Colonic mucosa (tissue), 4 donors: ENCODE measurements around the gene TMPRSS5. TPM values are rescaled to one million over a fixed set of nuclear protein-coding genes. Genes with fewer than 3 reads are reported as not detected.

Experiments used
- DNase-seq: peaks from one replicate; pipeline ENCODE4 v3.0.0-alpha.2; 2020
- H3K27ac ChIP-seq: fragments of 200-600 bp; one replicate; pipeline ENCODE4 v1.8.0; 2021
- H3K27me3 ChIP-seq: fragments of 200-600 bp; one replicate; pipeline ENCODE4 v1.8.0; 2021
- H3K36me3 ChIP-seq: fragments of 200-600 bp; one replicate; pipeline ENCODE4 v1.8.0; 2021
- H3K4me1 ChIP-seq: fragments of 200-600 bp; one replicate; pipeline ENCODE4 v1.8.0; 2021; ENCODE audit warnings: mild to moderate bottlenecking
- H3K4me3 ChIP-seq: fragments of 200-600 bp; one replicate; pipeline ENCODE4 v1.8.0; 2021
- H3K9ac ChIP-seq, 2 donors: one replicate each; pipeline ENCODE4 v1.7.0; 2013; ENCODE audit warnings: control low read depth in 2 of 2, low read depth in 2 of 2, low read length in 2 of 2
- H3K9me3 ChIP-seq: fragments of 200-600 bp; one replicate; pipeline ENCODE4 v1.8.0; 2021
- intact Hi-C: fragments of 100-400 bp; cut with DNase I; formaldehyde crosslinking; loops from one replicate; pipeline ENCODE4 v1.14.1; 2022
- total RNA-seq, 2 donors: library from RNA; stranded (reverse); fragmentation: NEBNext Ultra II Directional in 1 of 2; extraction: Animal tissue kit (Norgen Biotek cat#: 25700) in 1 of 2; gene quantifications; one replicate each; pipeline ENCODE4 v1.2.1, GENCODE V29; 2021
- TF ChIP-seq, protein P1 (sequence below): fragments of 200-600 bp; IDR thresholded peaks from one replicate; pipeline ENCODE4 v1.8.0; 2022; ENCODE audit warnings: antibody characterized with exemption, mild to moderate bottlenecking
- donor health status: healthy.
- donor health status: DM: no; HTN: no; CAD: no.
- donor health status: DM: no; HTN: no; CAD: no.

Gene TMPRSS5
- total RNA-seq, 2 donors from 2014 or later: 0.11 to 0.59 TPM

DNA sequence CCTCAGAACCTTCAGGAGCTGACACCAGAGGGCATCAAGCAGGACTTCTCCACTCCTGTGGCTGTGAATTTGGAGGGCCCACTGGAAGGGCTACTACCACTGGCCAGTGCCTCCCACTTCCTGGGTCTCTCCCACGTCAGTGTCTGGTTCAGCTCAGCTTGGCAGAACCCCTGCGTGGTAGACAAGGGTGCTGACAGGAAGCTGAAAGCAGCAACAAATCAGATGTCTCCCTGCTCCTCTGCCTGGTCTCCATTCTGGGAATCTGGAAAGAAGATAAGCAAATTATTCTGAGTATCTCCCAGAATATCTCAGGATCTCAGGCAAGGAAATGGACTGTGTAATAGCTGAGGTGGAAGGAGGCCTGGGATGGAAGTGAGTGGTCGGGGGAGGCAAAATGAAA, 61.5 kb downstream of the TMPRSS5 start:
- Histone ChIP-seq H3K4me1 (no peaks in the 10 kb centered on the region), H3K27me3 (no peaks in the 10 kb centered on the region), H3K9ac (no peak overlapping the region), H3K27ac (no peak overlapping the region), H3K36me3 (no peaks in the 10 kb centered on the region), H3K9me3 (no peaks in the 10 kb centered on the region), H3K4me3 (no peak overlapping the region)
- intact Hi-C loops: no loop called here
- no peak for DNase-seq
- TF ChIP-seq, protein P1, sequence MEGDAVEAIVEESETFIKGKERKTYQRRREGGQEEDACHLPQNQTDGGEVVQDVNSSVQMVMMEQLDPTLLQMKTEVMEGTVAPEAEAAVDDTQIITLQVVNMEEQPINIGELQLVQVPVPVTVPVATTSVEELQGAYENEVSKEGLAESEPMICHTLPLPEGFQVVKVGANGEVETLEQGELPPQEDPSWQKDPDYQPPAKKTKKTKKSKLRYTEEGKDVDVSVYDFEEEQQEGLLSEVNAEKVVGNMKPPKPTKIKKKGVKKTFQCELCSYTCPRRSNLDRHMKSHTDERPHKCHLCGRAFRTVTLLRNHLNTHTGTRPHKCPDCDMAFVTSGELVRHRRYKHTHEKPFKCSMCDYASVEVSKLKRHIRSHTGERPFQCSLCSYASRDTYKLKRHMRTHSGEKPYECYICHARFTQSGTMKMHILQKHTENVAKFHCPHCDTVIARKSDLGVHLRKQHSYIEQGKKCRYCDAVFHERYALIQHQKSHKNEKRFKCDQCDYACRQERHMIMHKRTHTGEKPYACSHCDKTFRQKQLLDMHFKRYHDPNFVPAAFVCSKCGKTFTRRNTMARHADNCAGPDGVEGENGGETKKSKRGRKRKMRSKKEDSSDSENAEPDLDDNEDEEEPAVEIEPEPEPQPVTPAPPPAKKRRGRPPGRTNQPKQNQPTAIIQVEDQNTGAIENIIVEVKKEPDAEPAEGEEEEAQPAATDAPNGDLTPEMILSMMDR: no peak

DNA sequence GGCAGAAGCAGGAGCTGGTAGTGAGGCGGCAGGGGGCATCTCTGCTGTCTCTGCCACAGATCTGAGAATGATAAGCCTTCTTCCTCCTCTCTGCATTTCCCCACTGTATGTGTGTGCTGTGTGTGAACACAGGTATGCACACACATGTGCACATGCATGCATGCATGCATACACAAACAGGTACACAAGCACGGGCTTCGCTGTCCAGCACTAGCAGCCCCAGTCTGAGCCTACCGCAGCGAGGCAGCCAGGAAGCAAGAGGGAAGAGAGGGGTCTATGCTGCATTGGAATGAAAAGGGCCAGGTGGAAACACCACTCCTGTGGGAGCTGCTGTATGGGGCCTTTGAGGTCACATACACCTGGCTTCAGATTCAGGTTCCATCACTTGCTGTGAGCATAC, 62.4 kb downstream of the TMPRSS5 start:
- intact Hi-C loops: no loop called here
- H3K9ac ChIP-seq: no peak overlapping the region
- H3K4me1 ChIP-seq: no peaks in the 10 kb centered on the region
- TF ChIP-seq, protein P1: no peak
- H3K9me3 ChIP-seq: no peaks in the 10 kb centered on the region
- H3K27ac ChIP-seq: no peak overlapping the region
- no peaks in the 10 kb centered on the region for H3K27me3 ChIP-seq
- DNase-seq: no peak
- no peak overlapping the region for H3K4me3 ChIP-seq
- no peaks in the 10 kb centered on the region for H3K36me3 ChIP-seq

DNA sequence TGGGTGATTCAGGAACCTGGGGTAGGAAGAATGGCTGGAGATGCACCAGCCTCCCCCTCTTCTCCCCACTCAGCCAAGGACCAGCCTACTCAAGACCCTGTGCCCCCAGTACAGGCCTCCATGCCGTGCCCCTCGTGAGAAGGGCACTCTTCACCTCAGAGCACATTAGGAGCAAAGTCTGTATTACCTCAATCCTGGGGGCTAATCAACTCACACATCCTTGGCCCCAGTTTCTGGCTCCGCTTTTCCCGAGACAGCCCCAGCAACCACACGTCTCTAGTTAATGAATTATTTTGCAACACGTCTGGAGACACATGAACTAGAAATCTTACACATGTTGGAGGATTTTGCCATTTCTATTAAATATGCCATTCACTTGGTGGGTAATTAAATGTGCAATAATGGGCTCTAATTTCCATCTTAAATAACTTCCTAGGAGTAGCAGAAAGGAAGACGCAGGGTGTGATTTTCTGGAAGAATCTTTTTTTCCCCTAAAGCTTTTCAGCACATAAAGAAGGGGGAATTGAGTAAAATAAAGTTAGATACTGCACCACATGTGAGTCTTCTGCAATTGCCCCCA, 63.0 kb downstream of the TMPRSS5 start:
- TF ChIP-seq, protein P1: no peak
- intact Hi-C loops: no loop called here
- no peaks in the 10 kb centered on the region for H3K9me3 ChIP-seq

DNA sequence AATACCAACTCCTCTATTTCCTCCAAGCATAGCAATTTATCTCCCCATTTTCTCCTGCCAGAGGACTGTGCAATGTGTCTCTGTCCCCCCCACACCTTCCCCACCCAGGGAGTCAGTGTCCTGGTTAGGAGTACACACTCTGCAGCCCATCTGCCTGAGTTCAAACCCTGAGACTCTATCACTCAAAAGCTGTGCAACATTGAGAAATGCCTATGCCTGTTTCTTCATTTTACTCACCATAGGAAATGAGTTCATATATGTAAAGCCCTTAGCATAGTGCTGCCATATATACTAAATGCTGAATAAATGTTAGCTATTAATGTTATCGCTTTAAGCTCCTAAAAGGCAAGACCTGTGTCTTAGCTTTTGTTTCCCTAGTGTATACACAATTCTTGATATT, 64.0 kb downstream of the TMPRSS5 start:
- H3K4me1 ChIP-seq: no peaks in the 10 kb centered on the region
- H3K9me3 ChIP-seq: no peaks in the 10 kb centered on the region
- no peak overlapping the region for H3K27ac ChIP-seq
- TF ChIP-seq, protein P1: no peak
- H3K9ac ChIP-seq: no peak overlapping the region
- no peak overlapping the region for H3K4me3 ChIP-seq
- no peaks in the 10 kb centered on the region for H3K36me3 ChIP-seq
- H3K27me3 ChIP-seq: no peaks in the 10 kb centered on the region
- intact Hi-C loops: no loop called here
- DNase-seq: no peak

More for the DNA sequence above, 63.0 kb downstream of the TMPRSS5 start:
- H3K4me1 ChIP-seq: no peaks in the 10 kb centered on the region
- H3K36me3 ChIP-seq: no peaks in the 10 kb centered on the region
- H3K27me3 ChIP-seq: no peaks in the 10 kb centered on the region
- H3K9ac ChIP-seq: no peak overlapping the region
- no peak overlapping the region for H3K27ac ChIP-seq
- no peak overlapping the region for H3K4me3 ChIP-seq
- no peak for DNase-seq

DNA sequence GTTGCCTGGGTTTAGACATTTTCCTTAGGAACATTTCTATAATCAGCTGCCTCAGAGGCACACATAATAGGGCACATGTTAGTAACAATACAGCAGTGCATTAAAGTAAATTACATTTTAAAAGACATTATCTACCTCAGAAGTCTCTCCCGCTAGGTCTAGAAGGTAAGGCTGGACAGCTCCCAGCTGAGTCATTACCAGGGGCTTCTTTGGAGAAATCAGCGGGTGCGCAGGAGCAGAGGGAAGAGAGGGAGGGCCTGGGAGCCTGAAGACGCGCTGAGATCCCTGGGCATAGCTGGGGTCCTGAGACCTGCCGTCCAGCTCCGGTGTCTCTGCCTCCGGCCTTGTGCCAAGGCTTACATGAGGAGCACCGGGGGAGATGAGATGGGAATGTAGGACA, 67.7 kb downstream of the TMPRSS5 start:
- no peak for DNase-seq
- Histone ChIP-seq H3K9ac (no peak overlapping the region), H3K36me3 (no peaks in the 10 kb centered on the region), H3K9me3 (no peaks in the 10 kb centered on the region), H3K27me3 (no peaks in the 10 kb centered on the region), H3K27ac (no peak overlapping the region), H3K4me3 (no peak overlapping the region), H3K4me1 (no peaks in the 10 kb centered on the region)
- intact Hi-C loops: no loop called here
- TF ChIP-seq, protein P1: no peak
